ENCODE data around the gene SIPA1L3.

GRCh38 chr19:38168637-38169036, 261.6 kb downstream of the SIPA1L3 start:
- TF ChIP-seq CTCF (IDR thresholded peaks at IDR 0.05) (no peak), POLR2A (IDR thresholded peaks at IDR 0.05) (no peak)
